HG03575 (cell line): Measurements from ENCODE around the gene RPL13A.
"Not testable (repeated sequence)": the region's sequence is repeated elsewhere in the genome, so short reads cannot be mapped to it uniquely, and the experiment has no call there.

Experiments used
- ATAC-seq: cut with Tn5 transposase; IDR thresholded peaks from one replicate; pipeline ENCODE4 v1.9.1; 2021; ENCODE audit not compliant: unreplicated experiment, insufficient number of reproducible peaks, low FRiP score; ENCODE audit errors: extremely low read depth

Gene RPL13A

GRCh38 chr19:49487277-49488045 is at the start of gene RPL13A:
TSS of gene RPL13A (plus strand) at chr19:49487608. CDS start at chr19:49487630, 22 bp downstream.
- ATAC-seq = peak; percentile 49

GRCh38 chr19:49438261-49438660 is 49.1 kb upstream of the RPL13A start:
- ATAC-seq = no peak

GRCh38 chr19:49439836-49440235 is 47.6 kb upstream of the RPL13A start:
- ATAC-seq = no peak

DNA sequence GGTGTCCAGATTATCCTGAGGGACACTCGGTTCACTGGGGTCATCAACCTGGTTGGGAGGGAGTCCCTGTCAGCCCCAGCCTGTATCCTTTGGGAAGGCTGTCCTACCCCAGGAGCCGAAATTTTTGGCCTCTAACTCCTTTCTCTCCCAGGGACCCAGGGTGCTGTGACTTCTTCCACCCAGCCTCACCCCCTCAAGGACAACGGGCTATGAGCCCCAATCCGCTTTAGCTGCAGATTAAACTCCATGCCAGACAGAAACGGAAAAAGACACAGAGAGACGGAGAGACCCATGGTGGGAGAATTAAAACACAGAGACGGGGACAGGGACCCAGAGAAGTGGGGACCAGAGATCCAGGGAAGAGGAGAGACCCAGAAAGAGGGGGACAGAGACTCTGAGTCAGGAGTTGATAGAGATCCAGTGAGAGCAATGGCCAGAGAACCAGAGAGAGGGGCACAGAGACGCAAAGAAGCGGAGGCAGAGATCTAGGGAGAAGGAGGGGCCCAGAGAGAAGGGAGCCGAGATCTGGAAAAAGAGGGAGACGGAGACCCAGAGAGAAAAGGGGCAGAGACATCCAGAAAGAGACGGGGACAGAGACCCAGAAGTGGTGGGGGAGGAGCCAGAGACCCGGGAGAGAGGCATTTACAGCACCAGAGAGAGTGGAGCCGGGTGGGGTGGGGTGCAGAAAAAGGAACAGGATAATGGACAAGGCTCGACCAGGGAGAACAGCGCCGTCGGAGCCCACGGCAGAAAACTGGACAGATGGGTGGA is 46.8 kb upstream of the RPL13A start:
- ATAC-seq = no peak

GRCh38 chr19:49441210-49441959 is 46.0 kb upstream of the RPL13A start, which contains the start of gene SLC17A7:
TSS of gene SLC17A7 (minus strand) at chr19:49441527. CDS start at chr19:49441379, 148 bp downstream.
- no peak for ATAC-seq

- ATAC-seq = no peak
These were observed 45.5 kb upstream of the RPL13A start for GRCh38 chr19:49441960-49442350.

DNA sequence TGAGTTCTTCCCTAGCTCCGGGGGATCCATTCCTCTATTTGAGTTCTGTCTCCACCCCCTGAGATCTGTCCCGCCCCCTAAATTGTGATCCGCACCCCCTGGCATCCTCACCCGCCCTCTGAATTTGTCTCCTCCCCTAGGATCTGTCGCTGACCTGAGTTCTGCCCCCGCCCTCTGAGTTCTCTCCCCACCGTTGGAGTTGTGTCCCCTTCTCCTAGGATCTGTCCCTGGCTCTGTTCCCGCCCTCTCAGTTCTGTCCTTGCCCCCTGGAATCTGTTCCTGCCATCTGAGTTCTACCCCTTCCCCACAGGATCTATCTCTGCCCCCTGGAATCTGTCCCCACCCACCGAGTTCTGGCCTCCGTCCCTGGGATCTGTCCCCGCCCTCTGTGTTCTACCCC is 45.1 kb upstream of the RPL13A start:
- ATAC-seq = no peak

GRCh38 chr19:49442771-49443365 is 44.5 kb upstream of the RPL13A start:
- ATAC-seq = no peak

DNA sequence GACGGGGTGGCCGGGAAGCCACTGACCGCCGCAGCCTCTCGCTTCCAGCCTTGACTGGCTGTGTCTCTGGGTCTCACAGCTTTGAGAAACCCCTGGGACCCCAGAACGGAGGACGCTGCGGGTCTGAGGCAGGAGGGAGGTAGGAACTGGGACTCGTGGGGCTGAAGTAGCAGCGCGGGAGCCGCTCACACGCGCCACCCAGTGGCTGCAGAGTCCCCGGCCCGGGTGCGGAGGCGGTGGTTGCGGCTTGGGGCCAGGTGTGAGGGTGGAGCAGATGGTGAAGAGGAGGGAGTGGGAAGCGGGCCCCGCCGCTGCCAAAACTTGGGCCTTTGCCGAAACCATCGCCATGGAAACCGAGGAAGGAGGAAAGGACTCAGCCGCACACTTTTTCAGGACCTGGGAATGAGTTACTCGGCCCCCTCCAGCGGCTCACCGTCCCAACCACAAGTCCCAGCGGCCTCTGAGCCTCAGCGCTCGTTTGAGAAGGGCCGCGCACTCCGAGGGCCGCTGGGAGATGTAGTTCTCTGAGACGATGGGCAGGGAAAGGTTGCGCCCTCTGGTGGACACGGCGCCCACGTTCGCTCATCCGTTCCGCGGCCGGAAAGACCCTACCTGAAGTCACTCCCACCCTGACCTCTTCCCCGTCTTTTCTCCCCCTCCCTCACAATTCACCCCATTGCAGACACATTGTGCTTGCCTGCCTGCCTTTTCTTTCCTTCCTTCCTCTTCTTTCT is 43.9 kb upstream of the RPL13A start:
- ATAC-seq = peak; percentile 59

DNA sequence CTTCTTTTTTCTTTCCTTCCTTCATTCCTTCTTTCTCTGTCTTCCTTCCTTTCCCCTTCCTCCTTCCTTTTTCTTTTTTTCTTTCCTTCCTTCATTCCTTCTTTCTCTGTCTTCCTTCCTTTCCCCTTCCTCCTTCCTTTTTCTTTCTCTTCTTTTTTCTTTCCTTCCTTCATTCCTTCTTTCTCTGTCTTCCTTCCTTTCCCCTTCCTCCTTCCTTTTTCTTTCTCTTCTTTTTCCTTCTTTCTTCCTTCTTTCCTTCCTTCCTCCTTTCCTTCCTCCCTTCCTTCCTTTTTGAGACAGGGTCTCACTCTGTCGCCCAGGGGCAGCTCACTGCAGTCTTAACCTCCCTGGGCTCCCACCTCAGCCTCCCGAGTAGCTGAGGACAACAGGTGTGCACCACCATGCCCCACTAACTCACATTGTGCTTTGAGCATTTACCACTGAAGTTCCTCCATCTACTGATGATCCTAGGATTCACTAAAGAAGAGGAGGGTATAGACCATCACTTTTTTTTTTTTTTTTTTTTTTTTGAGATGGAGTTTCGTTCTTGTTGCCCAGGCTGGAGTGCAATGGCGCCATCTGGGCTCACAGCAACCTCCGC is 43.2 kb upstream of the RPL13A start:
- ATAC-seq = not testable (repeated sequence)

DNA sequence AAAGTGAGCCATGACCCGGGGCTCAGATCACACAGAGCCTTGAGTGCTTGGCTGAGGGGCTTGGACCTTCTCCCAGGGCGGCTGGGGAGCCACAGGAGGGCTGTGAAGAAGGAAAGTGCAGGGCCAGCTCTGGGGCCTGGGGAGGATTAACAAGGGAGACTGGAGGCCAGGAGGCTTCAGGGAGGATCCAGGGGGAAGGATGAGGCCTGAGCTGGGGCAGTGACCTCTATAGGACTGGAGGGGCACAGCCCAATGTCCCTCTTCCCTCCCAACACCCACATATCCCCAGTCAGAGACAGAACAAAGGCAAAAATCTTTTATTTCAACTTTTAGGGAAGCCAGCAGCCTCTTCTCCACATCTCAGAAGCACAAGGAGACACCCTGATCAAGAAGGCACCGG is 41.4 kb upstream of the RPL13A start:
- ATAC-seq = no peak

DNA sequence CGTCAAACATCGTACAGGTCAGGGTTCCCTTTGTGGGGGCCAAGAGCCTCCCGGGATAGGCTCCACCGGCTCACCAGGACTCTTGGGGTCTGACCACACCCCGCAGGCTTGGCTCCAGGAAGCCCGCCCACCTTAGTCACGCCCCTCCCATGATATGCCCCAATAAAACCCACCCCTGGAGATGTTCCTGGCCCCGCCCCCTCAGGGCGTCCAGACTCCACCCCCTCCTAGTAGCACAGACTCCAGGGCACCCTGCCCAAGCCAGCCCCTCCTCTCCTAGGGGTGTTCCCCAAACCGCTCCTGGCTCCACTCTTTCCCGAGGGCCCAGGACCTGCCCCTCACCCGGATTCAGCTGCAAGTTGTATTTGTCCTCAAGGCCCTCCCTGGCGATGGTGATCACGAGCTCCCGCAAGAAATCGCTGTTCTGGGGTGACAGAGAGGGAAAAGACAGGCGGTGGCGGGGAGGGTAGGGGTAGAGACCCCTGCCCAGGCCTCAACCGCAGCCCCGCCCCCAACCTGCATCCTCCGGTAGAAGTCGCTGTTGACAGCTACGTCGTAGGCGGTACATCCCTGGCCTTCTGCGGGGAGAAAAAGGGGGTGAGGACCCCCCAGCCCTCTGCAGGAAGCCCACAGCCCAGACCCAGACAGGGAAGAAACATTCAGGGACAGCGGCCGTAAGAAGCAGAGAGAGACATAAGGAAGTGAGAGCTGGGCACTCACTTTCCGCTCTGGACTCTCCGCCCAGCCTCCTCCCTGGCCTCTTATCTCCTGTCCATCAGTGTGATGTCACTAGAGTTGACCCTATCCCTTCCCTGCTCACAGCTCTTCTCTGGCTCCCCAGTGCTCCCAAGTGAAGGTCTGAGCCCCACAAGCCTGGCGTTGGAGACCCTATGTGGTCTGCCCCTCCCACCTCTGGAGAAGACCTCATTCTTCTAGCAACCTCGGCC is 39.6 kb upstream of the RPL13A start:
- no peak for ATAC-seq

DNA sequence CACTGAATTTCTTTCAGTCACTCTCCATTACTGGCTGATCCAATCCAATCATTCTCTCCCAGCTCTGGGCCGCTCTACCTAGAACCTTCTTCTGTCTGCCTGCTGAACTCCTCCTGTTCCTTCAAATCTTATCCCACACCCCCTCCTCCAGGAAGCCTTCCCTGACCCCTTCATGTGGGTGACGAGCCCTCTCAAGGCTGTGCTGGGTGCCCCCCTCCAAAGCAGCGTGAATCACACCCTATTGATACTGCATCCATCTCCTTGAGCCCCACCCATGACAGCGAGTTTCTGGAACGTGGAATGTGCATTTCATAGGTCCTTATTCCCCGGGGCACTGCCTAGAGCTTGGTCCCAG is 39.0 kb upstream of the RPL13A start:
- no peak for ATAC-seq

DNA sequence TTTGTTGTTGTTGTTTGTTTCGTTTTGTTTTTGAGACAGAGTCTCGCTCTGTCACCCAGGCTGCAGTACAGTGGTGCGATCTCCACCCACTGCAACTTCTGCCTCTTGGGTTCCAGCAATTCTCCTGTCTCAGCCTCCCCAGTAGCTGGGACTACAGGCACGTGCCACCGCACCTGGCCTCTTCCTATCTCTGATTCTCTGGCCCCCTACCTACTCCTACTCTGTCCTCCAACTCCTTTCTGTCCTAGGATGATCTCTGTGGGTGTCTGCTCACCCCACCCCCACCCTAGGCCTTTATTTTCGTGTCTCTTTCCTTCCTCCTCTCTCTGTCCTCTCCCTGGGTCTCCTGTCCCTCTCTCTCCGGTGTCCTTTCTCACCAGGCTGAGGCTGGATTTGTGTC is 37.0 kb upstream of the RPL13A start:
- ATAC-seq = no peak

DNA sequence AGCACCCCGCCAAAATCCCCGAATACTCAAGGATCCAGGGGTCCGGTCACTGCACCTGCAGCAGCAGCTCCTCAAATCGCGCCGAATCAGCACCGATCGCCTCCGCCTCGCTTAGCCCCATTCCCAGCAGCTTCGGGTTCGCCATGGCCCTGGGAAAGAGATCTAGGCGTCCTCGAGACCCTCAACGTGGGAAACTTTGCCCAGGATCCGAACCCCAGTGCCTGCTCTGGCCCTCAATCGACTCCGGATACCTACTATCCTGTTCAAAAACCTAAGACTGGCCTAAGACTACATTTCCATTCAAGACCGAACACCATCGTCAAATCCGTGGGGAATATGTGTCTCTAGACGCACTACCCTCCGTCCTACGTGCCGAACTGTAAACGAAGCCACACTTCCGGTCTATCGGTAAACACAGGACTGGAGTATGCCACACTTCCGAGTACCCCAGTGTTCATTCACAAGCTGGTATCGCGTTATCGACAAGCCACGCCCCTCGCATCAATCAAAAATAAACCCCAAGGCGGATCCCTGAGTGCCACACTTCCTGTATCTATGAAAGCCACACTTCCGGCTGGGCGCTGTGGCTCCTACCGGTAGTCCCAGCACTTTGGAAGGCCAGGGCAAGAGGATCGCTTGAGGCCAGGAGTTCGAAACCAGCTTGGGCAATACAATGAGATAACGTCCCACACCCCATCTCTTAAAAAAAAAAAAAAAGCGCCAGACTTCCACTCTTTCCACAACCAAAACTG is 35.8 kb upstream of the RPL13A start, which contains the start of gene PIH1D1:
Gene PIH1D1 (minus strand): TSS at position 385 of the 752 bp plus-strand sequence. CDS start 240 bp downstream, at position 145.
- peak; percentile 51 for ATAC-seq

DNA sequence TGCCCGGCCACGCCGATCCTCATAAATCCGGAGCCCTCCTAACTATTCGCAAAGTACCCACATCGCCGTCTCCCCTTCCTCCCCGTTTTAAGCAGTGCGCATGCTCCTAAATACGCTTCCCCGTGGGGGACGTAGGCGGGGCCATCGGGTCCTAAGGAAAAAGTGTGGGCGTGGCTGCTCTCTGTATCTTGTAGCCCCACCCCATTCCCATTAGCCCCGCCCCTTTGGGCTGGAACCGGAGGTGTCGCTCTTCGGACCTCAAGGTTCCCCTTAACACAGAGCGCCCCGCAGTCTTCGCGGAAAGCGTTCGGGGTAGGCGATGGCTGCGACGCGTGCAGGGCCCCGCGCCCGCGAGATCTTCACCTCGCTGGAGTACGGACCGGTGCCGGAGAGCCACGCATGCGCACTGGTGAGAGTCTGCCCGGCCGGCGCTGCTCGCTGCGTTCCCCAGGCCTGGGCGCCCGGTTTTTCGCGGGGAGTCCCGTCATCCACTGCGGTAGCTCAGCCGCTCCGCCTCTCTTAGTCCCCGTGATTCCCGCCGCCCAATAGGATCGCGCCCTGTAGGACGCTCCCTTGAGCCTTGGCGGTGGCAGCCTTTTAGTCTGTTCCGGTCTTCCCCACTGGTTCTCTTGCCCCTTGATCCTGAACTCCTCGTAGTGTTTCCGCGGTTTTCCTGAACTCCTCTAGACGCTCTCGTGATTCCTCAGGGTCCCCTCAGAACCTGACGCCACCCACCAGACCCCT is 34.2 kb upstream of the RPL13A start, which contains the start of gene ALDH16A1:
Gene ALDH16A1 (plus strand): TSS at position 213 of the 744 bp plus-strand sequence. CDS start 107 bp downstream, at position 320.
- ATAC-seq = peak; percentile 41
